DND-41 (cell line): ENCODE results near the gene ITSN1.

Experiments used
- ATAC-seq: fragments of 200-7000 bp; cut with Tn5 transposase; 3 replicates; pipeline ENCODE4 v1.9.1; 2021; ENCODE audit warnings: low read depth; ENCODE audit not compliant: insufficient read depth
- DNase-seq: peaks from one replicate; pipeline ENCODE4 v3.0.0-alpha.2; 2020
- H2AFZ ChIP-seq: 2 replicates; pipeline ENCODE4 v1.6.0; 2012; ENCODE audit warnings: low read depth, low read length
- H3K27ac ChIP-seq: 2 replicates; pipeline ENCODE4 v1.5.1; 2012; ENCODE audit warnings: low read length, inconsistent platforms
- H3K27me3 ChIP-seq: fragments of 200-600 bp; sonication (generic); 2 replicates; pipeline ENCODE4 v1.6.0; 2012; ENCODE audit warnings: low read length, mild to moderate bottlenecking, inconsistent platforms; ENCODE audit not compliant: insufficient read depth, poor library complexity
- H3K36me3 ChIP-seq: 2 replicates; pipeline ENCODE4 v1.5.1; 2012; ENCODE audit warnings: low read length, inconsistent platforms; ENCODE audit not compliant: insufficient read depth
- H3K4me1 ChIP-seq: 2 replicates; pipeline ENCODE4 v1.5.1; 2012; ENCODE audit warnings: mild to moderate bottlenecking, low read length; ENCODE audit not compliant: insufficient read depth
- H3K4me2 ChIP-seq: 2 replicates; pipeline ENCODE4 v1.6.0; 2012; ENCODE audit warnings: mild to moderate bottlenecking, moderate library complexity, low read length, inconsistent platforms; ENCODE audit not compliant: insufficient read depth
- H3K4me3 ChIP-seq, 2 experiments: fragments of 200-600 bp in 1 of 2; shearing (Covaris generic) in 1 of 2; 2 replicates each; pipeline ENCODE4 v1.5.1; 2012 to 2016; ENCODE audit warnings: inconsistent platforms in 2 of 2, low read length in 2 of 2, mild to moderate bottlenecking in 2 of 2, low read depth in 1 of 2, moderate library complexity in 1 of 2
- H3K79me2 ChIP-seq: 2 replicates; pipeline ENCODE4 v1.6.0; 2012; ENCODE audit warnings: low read length, inconsistent platforms; ENCODE audit not compliant: insufficient read depth
- H3K9ac ChIP-seq: 2 replicates; pipeline ENCODE4 v1.6.0; 2012; ENCODE audit warnings: low read depth, mild to moderate bottlenecking, inconsistent platforms, low read length, moderate library complexity
- H3K9me3 ChIP-seq: 2 replicates; pipeline ENCODE4 v1.5.1; 2012; ENCODE audit warnings: low read length, moderate library complexity, mild to moderate bottlenecking, inconsistent platforms; ENCODE audit not compliant: insufficient read depth, severe bottlenecking
- H4K20me1 ChIP-seq: 2 replicates; pipeline ENCODE4 v1.6.0; 2012; ENCODE audit warnings: low read length; ENCODE audit not compliant: insufficient read depth
- EZH2 ChIP-seq: IDR thresholded peaks from 3 replicates; pipeline ENCODE4 v1.6.1; 2012; ENCODE audit warnings: borderline replicate concordance, low read depth, mild to moderate bottlenecking, moderate library complexity, low read length, inconsistent platforms; ENCODE audit not compliant: severe bottlenecking
- TF ChIP-seq, protein P1 (sequence below): IDR thresholded peaks from 2 replicates; pipeline ENCODE4 v1.5.1; 2012; ENCODE audit warnings: borderline replicate concordance, low read length, moderate library complexity, mild to moderate bottlenecking; ENCODE audit not compliant: poor library complexity, severe bottlenecking; ENCODE audit errors: extremely low read depth

ITSN1 gene

DNA sequence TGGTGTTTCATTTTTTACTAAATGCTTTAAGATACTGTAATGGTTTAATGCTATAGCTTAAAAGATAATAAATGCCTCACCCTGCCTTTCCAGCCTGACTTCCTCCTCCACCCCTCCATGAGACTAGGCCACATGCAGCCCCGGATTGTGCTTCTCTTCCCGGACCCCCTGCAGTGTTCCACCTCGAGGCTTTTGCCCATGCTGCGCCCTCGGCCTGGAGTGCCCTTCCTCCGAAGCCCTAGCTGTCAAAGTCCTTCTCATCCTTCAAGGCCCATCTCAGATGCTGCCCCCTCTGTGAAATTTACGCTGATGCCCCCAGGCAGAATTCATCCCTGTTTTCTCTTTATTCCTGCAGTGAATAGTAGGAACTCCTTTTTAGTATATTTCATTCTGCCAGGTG lies 174.8 kb downstream of the ITSN1 start:
- H3K4me2 ChIP-seq, result no peak overlapping the region
- 0 out of 2 replicates have a peak, but pooled peaks cover 7% of the 10 kb centered on the region for H3K4me1 ChIP-seq
- no peak overlapping the region for H3K4me3 ChIP-seq

GRCh38 chr21:33817663-33818451 lies 175.6 kb downstream of the ITSN1 start:
- H3K9ac ChIP-seq, result no peak overlapping the region
- no peaks in the 10 kb centered on the region for H4K20me1 ChIP-seq
- H2AFZ ChIP-seq, result no peak overlapping the region
- no peak for TF ChIP-seq EZH2
- TF ChIP-seq, protein P1, sequence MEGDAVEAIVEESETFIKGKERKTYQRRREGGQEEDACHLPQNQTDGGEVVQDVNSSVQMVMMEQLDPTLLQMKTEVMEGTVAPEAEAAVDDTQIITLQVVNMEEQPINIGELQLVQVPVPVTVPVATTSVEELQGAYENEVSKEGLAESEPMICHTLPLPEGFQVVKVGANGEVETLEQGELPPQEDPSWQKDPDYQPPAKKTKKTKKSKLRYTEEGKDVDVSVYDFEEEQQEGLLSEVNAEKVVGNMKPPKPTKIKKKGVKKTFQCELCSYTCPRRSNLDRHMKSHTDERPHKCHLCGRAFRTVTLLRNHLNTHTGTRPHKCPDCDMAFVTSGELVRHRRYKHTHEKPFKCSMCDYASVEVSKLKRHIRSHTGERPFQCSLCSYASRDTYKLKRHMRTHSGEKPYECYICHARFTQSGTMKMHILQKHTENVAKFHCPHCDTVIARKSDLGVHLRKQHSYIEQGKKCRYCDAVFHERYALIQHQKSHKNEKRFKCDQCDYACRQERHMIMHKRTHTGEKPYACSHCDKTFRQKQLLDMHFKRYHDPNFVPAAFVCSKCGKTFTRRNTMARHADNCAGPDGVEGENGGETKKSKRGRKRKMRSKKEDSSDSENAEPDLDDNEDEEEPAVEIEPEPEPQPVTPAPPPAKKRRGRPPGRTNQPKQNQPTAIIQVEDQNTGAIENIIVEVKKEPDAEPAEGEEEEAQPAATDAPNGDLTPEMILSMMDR, result no peak
- H3K27me3 ChIP-seq, result no peaks in the 10 kb centered on the region
- no peak overlapping the region for H3K4me3 ChIP-seq
- H3K27ac ChIP-seq, result no peak overlapping the region
- DNase-seq (no peak), ATAC-seq (no peak)
- no peak overlapping the region for H3K4me2 ChIP-seq
- no peaks in the 10 kb centered on the region for H3K79me2 ChIP-seq
- H3K36me3 ChIP-seq, result peaks cover 13% of the 10 kb centered on the region; the same call in 1 of the 2 replicates
- 0 out of 2 replicates have a peak, but pooled peaks cover 7% of the 10 kb centered on the region for H3K4me1 ChIP-seq
- no peaks in the 10 kb centered on the region for H3K9me3 ChIP-seq

More for the DNA sequence above, 174.8 kb downstream of the ITSN1 start:
- no peaks in the 10 kb centered on the region for H3K27me3 ChIP-seq
- H3K9me3 ChIP-seq, result no peaks in the 10 kb centered on the region
- TF ChIP-seq, protein P1, result no peak
- no peak for TF ChIP-seq EZH2
- no peak overlapping the region for H2AFZ ChIP-seq
- no peak for ATAC-seq
- H3K9ac ChIP-seq, result no peak overlapping the region
- DNase-seq, result no peak
- no peaks in the 10 kb centered on the region for H4K20me1 ChIP-seq
- H3K36me3 ChIP-seq, result peaks cover 16% of the 10 kb centered on the region; the same call in 1 of the 2 replicates
- H3K27ac ChIP-seq, result no peak overlapping the region
- H3K79me2 ChIP-seq, result no peaks in the 10 kb centered on the region

DNA sequence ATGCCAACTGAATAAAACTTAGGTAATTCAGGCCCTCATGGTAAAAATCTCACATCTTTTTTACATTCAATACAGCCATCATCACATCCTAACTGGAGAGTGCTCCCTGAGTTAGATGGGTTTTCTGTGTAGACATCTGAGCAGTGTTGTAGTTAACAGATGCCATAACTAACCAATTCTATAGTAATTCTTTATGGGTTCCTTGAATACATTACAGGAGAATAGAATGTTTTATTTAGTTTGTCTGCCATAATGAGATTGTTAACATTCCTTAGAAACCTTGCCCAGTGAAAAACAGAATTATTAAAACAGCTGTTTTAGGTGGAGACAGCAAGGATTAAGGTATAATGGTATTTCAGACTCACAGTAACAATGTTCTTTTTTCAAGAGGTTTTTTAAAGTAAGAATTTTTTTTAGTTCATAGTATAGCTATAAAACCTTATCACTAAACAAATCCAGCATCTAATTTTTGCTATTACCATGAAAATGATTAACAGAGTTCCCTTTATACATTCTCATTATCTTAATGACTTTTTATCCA lies 178.0 kb downstream of the ITSN1 start:
- H3K4me2 ChIP-seq, result no peak overlapping the region

More for the DNA sequence above, 178.0 kb downstream of the ITSN1 start:
- H3K4me1 ChIP-seq, result no peaks in the 10 kb centered on the region
- no peak overlapping the region for H2AFZ ChIP-seq
- H3K36me3 ChIP-seq, result no peaks in the 10 kb centered on the region; the same call in 1 of the 2 replicates
- DNase-seq (no peak), ATAC-seq (no peak)
- no peaks in the 10 kb centered on the region for H3K27me3 ChIP-seq
- TF ChIP-seq, protein P1, result no peak
- no peak for TF ChIP-seq EZH2
- no peaks in the 10 kb centered on the region for H3K9me3 ChIP-seq
- no peaks in the 10 kb centered on the region for H4K20me1 ChIP-seq
- H3K9ac ChIP-seq, result no peak overlapping the region
- no peak overlapping the region for H3K27ac ChIP-seq
- no peaks in the 10 kb centered on the region for H3K79me2 ChIP-seq
- H3K4me3 ChIP-seq, result no peak overlapping the region
